HFFc6 (cell line): ENCODE results near the gene LEMD3. TPM values are rescaled to one million over a fixed set of nuclear protein-coding genes. Genes with fewer than 3 reads are reported as not detected.
A peak's percentile ranks its signal among the peaks of the same experiment; 100 is the strongest.

ENCODE experiments used
- DNase-seq: peaks from one replicate; pipeline ENCODE4 v3.0.0-alpha.2; 2018
- H3K27ac Mint-ChIP-seq: 2 replicates; pipeline ENCODE4 v1.8.0; 2020; ENCODE audit warnings: mild to moderate bottlenecking, mixed read lengths
- H3K27me3 Mint-ChIP-seq: 2 replicates; pipeline ENCODE4 v1.8.0; 2021; ENCODE audit warnings: mild to moderate bottlenecking, moderate library complexity, mixed read lengths; ENCODE audit not compliant: insufficient read depth
- H3K36me3 Mint-ChIP-seq: 2 replicates; pipeline ENCODE4 v1.8.0; 2021; ENCODE audit warnings: low read depth, mixed read lengths
- H3K4me1 Mint-ChIP-seq: 2 replicates; pipeline ENCODE4 v1.8.0; 2020; ENCODE audit warnings: low read depth, mixed read lengths
- H3K4me3 Mint-ChIP-seq: 2 replicates; pipeline ENCODE4 v1.8.0; 2020; ENCODE audit warnings: mild to moderate bottlenecking, moderate library complexity, mixed read lengths
- H3K9me3 Mint-ChIP-seq: 2 replicates; pipeline ENCODE4 v1.8.0; 2020; ENCODE audit warnings: mild to moderate bottlenecking, mixed read lengths
- CTCF ChIP-seq: fragments of 200-600 bp; sonication (generic); IDR thresholded peaks from 2 replicates; pipeline ENCODE4 v1.5.0; 2021; ENCODE audit warnings: antibody characterized with exemption, mild to moderate bottlenecking
- long read RNA-seq: library from polyadenylated mRNA; unstranded; transcript quantifications from one replicate; pipeline ENCODE4 v2.0.0, GENCODE V29; 2019
- total RNA-seq, 6 experiments: library from RNA; stranded (reverse); fragmentation: NEBNext Ultra II Directional; extraction: Animal tissue kit (Norgen Biotek cat#: 25700); gene quantifications; 2 replicates in 1 of 6; 3 replicates in 5 of 6; pipeline ENCODE4 v1.2.3, GENCODE V29; 2021

The LEMD3 gene
- 10 to 100 TPM; 16.7 to 21.5 (median 17.8) TPM for total RNA-seq
- long read RNA-seq, full-length matches to known transcripts: 5 of 14 reads
- long read RNA-seq, partial matches to known transcripts: 8 of 14 reads
- long read RNA-seq, other reads (novel, unspliced or antisense): 1 of 14 reads

DNA sequence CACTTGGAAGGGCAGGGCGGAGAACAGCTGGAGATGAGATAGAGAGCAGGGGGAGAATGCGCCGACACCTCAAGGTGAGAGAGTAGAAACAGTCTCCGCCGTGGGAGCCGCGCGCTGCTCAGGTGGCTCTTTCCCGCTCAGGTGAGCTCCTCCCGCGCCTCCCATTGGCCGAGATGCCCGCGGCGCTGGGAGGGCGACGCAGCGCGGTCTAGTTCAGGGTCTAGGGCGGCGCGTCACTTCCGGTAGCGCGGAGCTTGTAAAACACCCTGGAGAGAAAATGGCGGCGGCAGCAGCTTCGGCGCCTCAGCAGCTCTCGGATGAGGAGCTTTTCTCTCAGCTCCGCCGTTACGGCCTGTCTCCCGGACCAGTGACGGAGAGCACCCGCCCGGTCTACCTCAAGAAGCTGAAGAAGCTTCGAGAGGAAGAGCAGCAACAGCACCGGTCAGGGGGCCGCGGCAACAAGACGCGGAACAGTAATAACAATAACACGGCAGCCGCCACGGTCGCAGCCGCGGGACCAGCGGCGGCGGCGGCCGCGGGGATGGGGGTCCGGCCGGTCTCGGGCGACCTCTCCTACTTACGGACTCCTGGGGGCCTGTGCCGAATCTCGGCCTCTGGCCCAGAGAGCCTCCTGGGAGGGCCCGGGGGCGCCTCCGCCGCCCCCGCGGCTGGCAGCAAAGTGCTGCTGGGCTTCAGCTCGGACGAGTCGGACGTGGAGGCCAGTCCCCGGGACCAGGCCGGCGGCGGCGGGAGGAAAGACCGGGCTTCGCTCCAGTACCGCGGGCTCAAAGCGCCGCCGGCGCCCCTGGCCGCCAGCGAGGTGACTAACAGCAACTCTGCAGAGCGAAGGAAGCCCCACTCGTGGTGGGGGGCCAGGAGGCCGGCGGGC lies at the start of gene LEMD3:
Gene LEMD3, plus strand, starts transcription at position 264 of the 889 bp plus-strand sequence. Its CDS starts 14 bp downstream, at position 278.
- H3K4me1 Mint-ChIP-seq: peaks cover 5% of the 10 kb centered on the region
- peak within 1 kb of the TSS; percentile 100 for H3K4me3 Mint-ChIP-seq
- peak; percentile 79 for DNase-seq
- H3K9me3 Mint-ChIP-seq: no peaks in the 10 kb centered on the region
- peaks cover 7% of the 10 kb centered on the region; the same call in 1 of the 2 replicates for H3K36me3 Mint-ChIP-seq
- peaks cover 6% of the 10 kb centered on the region for H3K27me3 Mint-ChIP-seq
- TF ChIP-seq CTCF: peak; percentile 21; the same call in 1 of the 2 replicates
- peak within 1 kb of the TSS; percentile 99 for H3K27ac Mint-ChIP-seq

DNA sequence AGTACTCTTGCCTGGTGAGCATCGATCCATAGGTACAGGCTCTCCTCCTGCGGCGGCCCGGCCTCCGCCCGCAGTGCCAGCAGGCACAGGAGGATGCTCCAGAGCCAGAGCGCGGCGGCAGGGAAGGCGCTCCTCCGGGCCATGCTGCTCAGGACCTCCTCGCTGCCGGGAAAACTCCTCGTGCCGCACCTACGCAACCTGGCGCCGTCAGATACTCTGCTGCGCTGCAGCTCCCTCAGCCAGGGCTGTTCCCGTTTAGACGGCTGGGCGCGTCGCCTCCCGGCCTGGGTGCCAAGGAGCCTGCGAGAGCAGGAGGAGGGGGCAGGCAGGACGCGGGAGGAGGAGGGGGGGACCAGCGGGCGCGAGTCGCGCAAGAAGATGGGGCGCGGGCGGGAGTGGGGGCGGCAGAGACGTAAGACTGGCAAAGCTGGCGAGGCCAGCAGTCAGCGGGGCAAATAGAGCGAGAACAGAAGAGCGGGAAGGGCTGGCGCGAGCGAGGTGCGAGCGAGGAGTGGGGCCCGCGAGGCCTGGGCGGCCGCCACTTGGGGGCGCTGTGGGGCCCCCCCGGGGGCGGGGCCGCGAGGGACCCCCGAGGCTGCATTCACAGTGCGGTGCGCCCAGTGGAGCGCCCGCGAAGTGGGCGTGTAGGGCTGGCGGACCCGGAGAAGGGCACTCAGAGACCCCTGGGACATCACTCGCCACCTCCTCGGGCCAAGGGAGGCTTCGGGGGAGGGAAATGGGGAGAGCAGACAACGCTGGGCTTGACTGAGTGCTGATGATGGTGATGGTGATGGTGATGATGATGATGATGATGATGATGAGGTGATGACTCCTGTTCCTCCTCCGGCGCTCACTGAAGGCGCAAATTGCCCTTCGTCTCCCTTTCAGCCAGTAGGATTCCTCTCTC lies 48.1 kb upstream of the LEMD3 start, which contains the start of gene WIF1:
Gene WIF1, minus strand, starts transcription at position 257 of the 907 bp plus-strand sequence. Its CDS starts 114 bp downstream, at position 143.
- Mint-ChIP-seq H3K4me1 (no peaks in the 10 kb centered on the region), H3K27me3 (peaks cover 30% of the 10 kb centered on the region), H3K9me3 (no peaks in the 10 kb centered on the region), H3K27ac (no peak within 1 kb of the TSS), H3K4me3 (no peak within 1 kb of the TSS), H3K36me3 (no peaks in the 10 kb centered on the region)
- peak; percentile 60 for TF ChIP-seq CTCF
- DNase-seq: no peak

- no peak for TF ChIP-seq CTCF
- H3K4me1 Mint-ChIP-seq: no peaks in the 10 kb centered on the region
- H3K9me3 Mint-ChIP-seq: no peaks in the 10 kb centered on the region
- DNase-seq: no peak
- H3K36me3 Mint-ChIP-seq: no peaks in the 10 kb centered on the region
- no peak overlapping the region for H3K27ac Mint-ChIP-seq
- H3K4me3 Mint-ChIP-seq: no peak overlapping the region
- peaks cover 29% of the 10 kb centered on the region for H3K27me3 Mint-ChIP-seq
Measured at GRCh38 chr12:65121956-65122469, 47.4 kb upstream of the LEMD3 start.

- Mint-ChIP-seq H3K27me3 (peaks cover 23% of the 10 kb centered on the region), H3K27ac (no peak overlapping the region), H3K4me1 (no peaks in the 10 kb centered on the region), H3K4me3 (no peak overlapping the region), H3K9me3 (no peaks in the 10 kb centered on the region), H3K36me3 (no peaks in the 10 kb centered on the region)
- TF ChIP-seq CTCF: no peak
- no peak for DNase-seq
Measured at GRCh38 chr12:65122703-65123102, 46.7 kb upstream of the LEMD3 start.
